Upper lobe of right lung (tissue), 1 donor: ENCODE results near the gene ACSBG1. TPM values are rescaled to one million over a fixed set of nuclear protein-coding genes. Genes with fewer than 3 reads are reported as not detected.

Source experiments
- ATAC-seq: fragments of 200-7000 bp; cut with Tn5 transposase; one replicate; pipeline ENCODE4 v1.9.1; 2020; ENCODE audit warnings: mild to moderate bottlenecking, moderate library complexity
- DNase-seq: peaks from one replicate; pipeline ENCODE4 v3.0.0-alpha.2; 2020
- H3K27ac ChIP-seq: fragments of 200-600 bp; one replicate; pipeline ENCODE4 v1.8.0; 2022
- H3K27me3 ChIP-seq: fragments of 200-600 bp; one replicate; pipeline ENCODE4 v1.8.0; 2022; ENCODE audit warnings: mild to moderate bottlenecking
- H3K36me3 ChIP-seq: fragments of 200-600 bp; one replicate; pipeline ENCODE4 v1.8.0; 2022
- H3K4me1 ChIP-seq: fragments of 200-600 bp; one replicate; pipeline ENCODE4 v1.8.0; 2022
- H3K4me3 ChIP-seq: fragments of 200-600 bp; one replicate; pipeline ENCODE4 v1.8.0; 2022; ENCODE audit warnings: mild to moderate bottlenecking
- H3K9me3 ChIP-seq: fragments of 200-600 bp; one replicate; pipeline ENCODE4 v1.8.0; 2022
- CTCF ChIP-seq: fragments of 200-600 bp; IDR thresholded peaks from one replicate; pipeline ENCODE4 v1.8.0; 2022; ENCODE audit warnings: antibody characterized with exemption
- intact Hi-C: fragments of 100-400 bp; cut with DNase I; formaldehyde crosslinking; loops from one replicate; pipeline ENCODE4 v1.11.0; 2022
- total RNA-seq: library from RNA; stranded (reverse); fragmentation: NEBNext Ultra II Directional; extraction: Animal tissue kit (Norgen Biotek cat#: 25700); gene quantifications from one replicate; pipeline ENCODE4 v1.2.1, GENCODE V29; 2021
- donor health status: DM: no; HTN: yes; CAD: no; lungs with severe emphysema.

The ACSBG1 gene
- total RNA-seq, 1 donor from 2014 or later = not detected

GRCh38 chr15:78120523-78120922 lies 113.8 kb downstream of the ACSBG1 start:
- DNase-seq (no peak), ATAC-seq (no peak)
- Histone ChIP-seq H3K27me3 (no peaks in the 10 kb centered on the region), H3K9me3 (no peaks in the 10 kb centered on the region), H3K27ac (no peak overlapping the region), H3K4me3 (no peak overlapping the region), H3K4me1 (no peaks in the 10 kb centered on the region), H3K36me3 (no peaks in the 10 kb centered on the region)
- no peak for TF ChIP-seq CTCF
- intact Hi-C loops = no loop called here

Other genes with a start within 250 kb of the ACSBG1 start
- 88.7 TPM for gene TBC1D2B, start 156.9 kb downstream of the ACSBG1 start, total RNA-seq
- not detected for gene SH2D7, start 142.0 kb downstream of the ACSBG1 start, total RNA-seq
- 1.9 TPM for gene CIB2, start 103.1 kb downstream of the ACSBG1 start, total RNA-seq
- 71.6 TPM for gene IDH3A, start 85.2 kb downstream of the ACSBG1 start, total RNA-seq
- 17.9 TPM for gene DNAJA4, start 30.0 kb upstream of the ACSBG1 start, total RNA-seq
- 37.9 TPM for gene SKIC8, start 65.0 kb upstream of the ACSBG1 start, total RNA-seq
- not detected for gene CRABP1, start 105.8 kb upstream of the ACSBG1 start, total RNA-seq
- gene IREB2, start 203.7 kb upstream of the ACSBG1 start, total RNA-seq = 48.7 TPM